HG03025 (cell line): ENCODE results near the gene ATG16L2.
"Not testable (repeated sequence)": the region's sequence is repeated elsewhere in the genome, so short reads cannot be mapped to it uniquely, and the experiment has no call there.

Source experiments
- ATAC-seq: cut with Tn5 transposase; IDR thresholded peaks from one replicate; pipeline ENCODE4 v1.9.1; 2021; ENCODE audit warnings: mild to moderate bottlenecking, moderate library complexity; ENCODE audit not compliant: unreplicated experiment, low FRiP score

ATG16L2 gene

DNA sequence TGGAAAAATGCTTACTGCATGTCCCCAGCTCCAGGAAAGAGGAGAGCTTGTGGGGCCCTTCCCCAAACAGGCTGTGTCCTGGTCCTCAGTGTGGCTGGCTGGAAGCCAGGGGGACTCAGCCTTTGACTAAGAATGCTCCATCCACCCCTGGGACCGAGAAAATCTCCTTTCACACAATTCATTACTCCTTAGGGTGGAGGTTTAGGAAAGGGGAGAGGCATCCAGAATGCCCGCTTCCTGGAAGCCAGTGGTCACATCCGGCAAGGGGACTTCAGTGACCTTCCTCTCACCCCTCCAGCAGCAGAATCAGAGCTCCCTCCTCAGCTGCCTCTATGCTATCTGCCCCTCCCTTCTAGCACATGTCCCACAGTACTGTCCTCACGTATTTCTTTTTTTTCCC, 21.9 kb downstream of the ATG16L2 start:
- no peak for ATAC-seq

DNA sequence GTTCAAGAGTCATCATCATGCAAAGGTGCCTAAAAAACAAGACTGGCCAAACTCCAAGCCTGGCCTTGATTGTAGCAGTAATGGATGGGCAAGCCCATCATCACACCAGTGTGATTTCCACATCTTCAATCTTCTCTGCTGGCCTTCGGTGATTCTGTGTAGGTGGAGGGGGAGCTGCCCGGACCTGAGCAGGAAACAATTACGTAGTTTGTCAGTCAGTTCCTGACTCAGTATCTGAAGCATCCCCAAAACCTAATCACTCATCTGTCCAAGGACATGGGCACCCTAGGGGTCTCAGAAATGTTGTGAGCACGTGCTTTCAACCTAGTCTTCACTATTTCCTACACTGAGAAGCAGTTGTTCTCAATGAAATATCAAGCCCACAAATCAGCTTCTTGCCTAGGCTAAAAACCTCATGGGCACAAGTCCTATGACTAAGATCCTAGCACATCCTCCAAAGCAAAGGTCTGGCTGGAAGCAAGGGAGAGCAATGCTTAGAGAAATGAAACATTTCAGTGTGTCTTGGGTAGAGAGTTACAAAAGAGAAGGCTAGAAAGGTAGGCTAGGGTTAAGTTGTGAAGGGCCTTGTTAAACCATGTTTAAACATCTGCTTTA, 24.6 kb downstream of the ATG16L2 start:
- no peak for ATAC-seq

DNA sequence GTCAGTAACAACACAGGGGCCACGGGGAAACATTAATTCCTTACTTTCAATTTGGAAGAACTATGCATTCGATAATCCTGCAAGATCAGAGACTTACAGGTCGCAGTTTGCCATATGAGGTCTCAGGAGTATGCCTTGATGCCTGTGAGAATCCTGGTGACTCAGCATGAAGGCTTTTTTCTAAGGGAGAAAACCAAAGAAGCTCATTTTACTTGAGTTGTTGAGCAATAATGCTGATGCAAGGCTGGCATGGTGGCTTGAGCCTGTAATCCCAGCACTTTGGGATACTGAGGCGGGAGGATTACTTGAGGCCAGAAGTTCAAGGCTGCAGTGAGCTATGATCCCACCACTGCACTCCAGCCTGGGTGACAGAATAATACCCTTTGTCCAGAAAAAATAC, 26.6 kb downstream of the ATG16L2 start:
- ATAC-seq = no peak

- no peak for ATAC-seq
These were observed 27.2 kb downstream of the ATG16L2 start for GRCh38 chr11:72841397-72841796.

DNA sequence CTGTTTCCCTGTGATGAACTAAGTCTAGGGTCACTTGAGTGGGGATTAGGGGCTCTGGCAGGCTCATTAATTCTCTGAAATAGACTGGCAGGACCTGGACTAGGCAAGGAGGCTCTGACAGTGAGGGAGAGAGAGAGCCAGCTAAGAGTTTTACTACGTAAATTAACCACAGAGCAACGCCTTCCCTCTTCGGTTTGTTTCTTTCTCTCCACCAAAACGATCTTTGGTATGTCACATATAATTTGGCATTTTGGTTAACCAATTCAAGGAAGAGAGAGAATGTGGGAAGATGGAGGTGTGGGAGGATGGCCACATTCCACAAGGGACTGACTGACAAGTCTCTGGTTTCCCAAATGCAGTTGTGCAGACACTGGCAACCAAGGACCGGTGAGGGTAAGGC, 27.9 kb downstream of the ATG16L2 start:
- ATAC-seq = no peak

DNA sequence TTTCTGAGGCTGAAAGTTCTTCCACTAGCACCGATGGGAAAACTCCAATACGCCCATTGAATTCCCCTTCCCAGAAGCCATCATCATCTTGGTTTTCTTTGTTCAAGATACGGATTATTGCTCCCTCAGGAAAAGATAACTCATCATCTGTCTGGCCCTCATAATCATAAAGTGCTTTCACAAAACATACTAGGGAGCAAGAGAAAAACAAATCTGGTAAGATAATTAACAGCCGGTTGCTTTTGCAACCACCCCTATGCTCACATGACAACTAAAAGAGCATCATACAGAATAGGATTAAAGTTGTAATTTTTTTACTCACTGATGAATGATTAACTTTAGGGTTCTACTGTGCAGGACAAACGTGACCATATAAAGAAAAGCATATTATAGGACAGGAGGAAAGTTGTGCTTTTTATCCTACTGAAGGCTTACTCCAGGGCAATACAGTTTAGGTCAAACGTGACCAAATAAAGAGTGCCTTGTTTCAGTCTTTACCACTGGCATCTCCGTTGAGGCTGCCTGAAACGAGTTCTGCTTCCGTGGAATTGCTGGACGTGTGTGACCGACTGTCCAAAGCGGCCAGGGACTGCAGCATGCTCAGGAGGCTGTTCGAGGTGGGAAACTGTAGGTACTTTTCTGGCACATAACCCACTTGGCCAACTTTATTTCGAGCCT, 28.6 kb downstream of the ATG16L2 start:
- no peak for ATAC-seq

DNA sequence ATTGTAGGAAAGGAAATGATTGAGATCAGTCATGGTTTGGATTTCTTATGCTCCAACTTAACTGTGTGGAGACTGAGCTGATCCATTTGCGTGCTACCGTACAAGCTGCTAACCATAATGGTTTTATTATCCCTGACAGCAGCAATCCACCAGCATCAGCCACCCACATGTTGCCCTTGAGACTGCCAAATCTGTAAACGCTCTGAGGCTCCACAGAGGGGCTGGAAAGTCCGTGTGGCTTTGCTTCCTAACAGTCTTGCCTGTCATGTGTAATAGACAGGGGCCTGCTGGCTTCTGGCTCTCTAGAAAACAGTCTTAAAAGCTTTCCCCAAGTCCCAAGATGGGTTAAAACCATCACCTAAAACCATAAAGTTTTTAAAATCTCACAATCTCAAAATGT, 30.1 kb downstream of the ATG16L2 start:
- ATAC-seq = no peak

- no peak for ATAC-seq
These were observed 34.7 kb downstream of the ATG16L2 start for GRCh38 chr11:72848846-72849466.

DNA sequence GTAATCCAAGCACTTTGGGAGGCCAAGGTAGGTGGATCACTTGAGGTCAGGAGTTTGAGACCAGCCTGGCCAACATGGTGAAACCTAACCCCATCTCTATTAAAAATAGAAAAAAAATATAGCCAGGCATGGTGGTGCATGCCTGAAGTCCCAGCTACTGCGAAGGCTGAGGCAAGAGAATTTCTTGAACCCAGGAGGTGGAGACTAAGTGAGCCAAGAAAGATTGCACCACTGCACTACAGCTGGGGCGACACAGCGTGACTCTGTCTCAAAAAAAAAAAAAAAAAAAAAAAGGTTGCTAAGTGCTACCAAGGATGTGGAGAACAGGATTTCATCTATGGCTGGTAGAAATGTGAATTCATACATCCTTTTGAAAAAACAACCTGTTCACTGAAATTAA, 36.6 kb downstream of the ATG16L2 start:
- ATAC-seq = no peak

DNA sequence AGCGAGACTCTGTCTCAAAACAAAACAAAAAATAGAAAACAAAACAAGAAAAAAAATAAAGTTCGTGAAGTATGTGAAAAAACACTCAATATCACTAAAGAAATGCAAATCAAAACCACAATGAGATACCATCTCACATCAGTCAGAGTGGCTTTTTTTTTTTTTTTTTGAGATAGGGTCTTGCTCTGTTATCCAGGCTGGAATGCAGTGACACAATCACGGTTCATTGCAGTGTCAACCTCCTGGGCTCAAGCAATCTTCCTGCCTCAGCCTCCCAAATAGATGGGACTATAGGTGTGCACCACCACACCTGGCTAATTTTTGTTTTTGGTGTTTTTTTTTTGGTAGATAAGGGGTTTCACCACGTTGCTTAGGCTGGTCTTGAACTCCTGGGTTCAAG, 37.5 kb downstream of the ATG16L2 start:
- no peak for ATAC-seq

DNA sequence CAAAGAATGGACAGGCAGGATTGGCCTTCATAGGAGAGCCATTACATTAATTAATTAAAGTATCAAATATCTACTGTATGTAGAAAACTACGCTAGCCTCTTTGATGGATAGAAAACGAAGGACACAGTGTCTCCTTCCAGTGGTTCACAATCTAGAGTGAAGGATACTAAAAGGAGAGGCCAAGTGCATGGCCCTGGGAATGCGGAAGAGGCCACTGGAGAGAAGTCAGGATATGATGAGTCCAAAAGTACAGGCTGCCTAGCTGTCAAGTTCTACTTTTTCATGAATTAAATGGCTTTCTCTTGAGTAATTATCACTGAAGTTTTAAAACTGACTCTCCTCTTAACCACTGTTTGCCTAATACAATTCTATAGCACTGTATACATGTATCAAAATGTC, 41.9 kb downstream of the ATG16L2 start:
- no peak for ATAC-seq

GRCh38 chr11:72856551-72857345, 42.5 kb downstream of the ATG16L2 start:
- no peak for ATAC-seq

DNA sequence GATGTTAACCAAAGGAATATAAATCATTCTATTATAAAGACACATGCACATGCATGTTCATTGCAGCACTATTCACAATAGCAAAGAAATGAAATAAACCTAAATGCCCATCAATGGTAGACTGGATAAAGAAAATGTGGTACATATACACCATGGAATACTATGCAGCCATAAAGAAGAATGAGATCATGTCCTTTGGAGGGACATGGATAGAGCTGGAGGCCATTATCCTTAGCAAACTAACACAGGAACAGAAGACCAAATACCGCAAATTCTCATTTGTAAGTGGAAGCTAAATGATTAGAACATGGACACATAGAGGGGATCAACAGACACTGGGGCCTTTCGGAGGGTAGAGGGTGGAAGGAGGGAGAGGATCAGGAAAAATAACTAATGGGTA, 44.1 kb downstream of the ATG16L2 start:
- not testable (repeated sequence) for ATAC-seq

- no peak for ATAC-seq
These were observed 44.9 kb downstream of the ATG16L2 start for GRCh38 chr11:72859126-72859525.

GRCh38 chr11:72860010-72860409, 45.8 kb downstream of the ATG16L2 start:
- ATAC-seq = no peak

DNA sequence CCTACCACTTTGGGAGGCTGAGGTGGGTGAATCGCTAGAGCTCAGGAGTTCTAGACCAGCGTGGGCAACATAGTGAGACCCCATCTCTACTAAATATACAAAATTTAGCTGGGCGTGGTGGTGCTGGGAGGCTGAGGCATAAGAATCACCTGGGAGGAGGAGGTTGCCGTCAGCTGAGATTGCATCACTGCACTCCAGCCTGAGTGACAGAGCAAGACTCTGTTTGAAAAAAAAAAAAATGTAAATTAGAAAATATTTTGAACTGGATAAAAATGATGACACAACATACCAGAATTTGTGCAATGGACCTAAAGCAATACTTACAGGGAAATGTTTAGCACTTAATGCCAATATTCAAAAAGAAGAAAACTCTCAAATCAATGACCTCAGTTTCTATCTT, 46.4 kb downstream of the ATG16L2 start:
- ATAC-seq = no peak

DNA sequence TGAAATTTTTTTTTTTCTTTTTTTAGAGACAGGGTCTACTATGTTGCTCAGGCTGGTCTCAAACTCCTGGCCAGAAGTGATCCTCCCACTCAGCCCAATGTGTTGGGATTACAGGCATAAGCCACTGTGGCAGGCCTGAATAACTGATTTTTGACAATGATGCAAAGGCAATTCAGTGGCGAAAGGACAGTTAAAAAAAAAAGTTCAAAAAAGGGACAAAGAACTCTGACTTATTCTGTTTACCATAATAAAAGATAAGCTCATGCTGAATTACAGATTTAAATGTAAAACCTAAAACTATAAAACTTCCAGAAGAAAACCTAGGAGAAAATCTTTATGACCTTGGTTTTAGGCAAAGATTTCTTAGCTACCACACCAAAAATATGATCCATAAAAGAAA, 48.9 kb downstream of the ATG16L2 start:
- ATAC-seq = no peak

DNA sequence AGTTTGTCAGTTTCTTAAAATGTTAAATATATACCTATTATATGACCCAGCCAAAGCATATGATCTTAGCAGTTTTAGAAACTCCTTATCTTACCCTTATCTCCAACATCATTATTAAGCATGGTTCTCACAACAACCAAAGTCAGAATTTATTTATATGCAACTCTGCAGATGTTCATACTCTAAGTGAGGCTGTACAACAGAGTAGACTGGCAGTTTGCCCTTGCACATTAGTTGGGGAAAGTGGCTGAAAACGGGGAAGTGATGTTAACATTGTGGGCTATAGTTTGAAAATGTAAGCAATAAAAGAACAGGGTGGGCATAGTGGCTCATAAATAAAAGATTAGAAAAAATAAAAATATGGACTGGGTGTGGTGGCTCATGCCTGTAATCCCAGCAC, 49.7 kb downstream of the ATG16L2 start:
- no peak for ATAC-seq

- no peak for ATAC-seq
These were observed 50.8 kb downstream of the ATG16L2 start for GRCh38 chr11:72864702-72865655.

- ATAC-seq = no peak
These were observed 53.8 kb downstream of the ATG16L2 start for GRCh38 chr11:72867970-72868369.
